Measurements from ENCODE around the gene C1orf216. TPM values are rescaled to one million over a fixed set of nuclear protein-coding genes. Genes with fewer than 3 reads are reported as not detected.

The C1orf216 gene
- total RNA-seq, 2 donors from 2014 or later, result 23.4 to 39.7 TPM

GRCh38 chr1:35666916-35667315, 51.8 kb downstream of the C1orf216 start:
- Histone ChIP-seq H3K36me3 (no peaks in the 10 kb centered on the region), H3K9me3 (no peaks in the 10 kb centered on the region), H3K27ac (no peak overlapping the region), H3K4me3 (no peak overlapping the region), H3K4me1 (ENCODE audit: control insufficient read depth in 1 of 2, low read depth in 2 of 2) (no peaks in the 10 kb centered on the region), H3K27me3 (replicated peaks; ENCODE audit: insufficient read depth) (no peaks in the 10 kb centered on the region)
- no peak for ATAC-seq (ENCODE audit: insufficient number of reproducible peaks, low FRiP score, low read depth)
- DNase-seq (ENCODE audit: low spot score), result no peak
- TF ChIP-seq CTCF (IDR thresholded peaks at IDR 0.05), result no peak

GRCh38 chr1:35666216-35666615, 52.5 kb downstream of the C1orf216 start:
- Histone ChIP-seq H3K36me3 (no peaks in the 10 kb centered on the region), H3K9me3 (no peaks in the 10 kb centered on the region), H3K27ac (no peak overlapping the region), H3K4me3 (no peak overlapping the region), H3K4me1 (ENCODE audit: control insufficient read depth in 1 of 2, low read depth in 2 of 2) (no peaks in the 10 kb centered on the region), H3K27me3 (replicated peaks; ENCODE audit: insufficient read depth) (no peaks in the 10 kb centered on the region)
- no peak for TF ChIP-seq CTCF (IDR thresholded peaks at IDR 0.05)
- no peak for DNase-seq (ENCODE audit: low spot score)
- ATAC-seq (ENCODE audit: insufficient number of reproducible peaks, low FRiP score, low read depth), result no peak

Other genes with a start within 250 kb of the C1orf216 start
- gene KIAA0319L, start 161.5 kb downstream of the C1orf216 start, total RNA-seq, result 10 to 100 TPM; 62.4 to 62.6 TPM
- 10 to 100 TPM; 21.0 to 39.0 TPM for gene NCDN, start 161.1 kb downstream of the C1orf216 start, total RNA-seq
- gene TFAP2E, start 145.6 kb downstream of the C1orf216 start, total RNA-seq, result 1 to 10 TPM in 1 of 2 donors, not detected in 1; 4.7 TPM
- gene PSMB2, start 77.4 kb downstream of the C1orf216 start, total RNA-seq, result 10 to 100 TPM; 32.4 to 39.6 TPM
- under 1 TPM; 0.27 to 0.56 TPM for gene CLSPN, start 51.1 kb upstream of the C1orf216 start, total RNA-seq
- 10 to 100 TPM; 16.2 to 19.4 TPM for gene AGO4, start 89.1 kb upstream of the C1orf216 start, total RNA-seq
- 10 to 100 TPM; 23.6 to 25.3 TPM for gene AGO1, start 164.3 kb upstream of the C1orf216 start, total RNA-seq
- gene AGO3, start 212.2 kb upstream of the C1orf216 start, total RNA-seq, result 10 to 100 TPM; 47.5 to 49.9 TPM

Data from thoracic aorta (tissue), 2 donors.